Measurements from ENCODE around the gene MS4A7.

DNA sequence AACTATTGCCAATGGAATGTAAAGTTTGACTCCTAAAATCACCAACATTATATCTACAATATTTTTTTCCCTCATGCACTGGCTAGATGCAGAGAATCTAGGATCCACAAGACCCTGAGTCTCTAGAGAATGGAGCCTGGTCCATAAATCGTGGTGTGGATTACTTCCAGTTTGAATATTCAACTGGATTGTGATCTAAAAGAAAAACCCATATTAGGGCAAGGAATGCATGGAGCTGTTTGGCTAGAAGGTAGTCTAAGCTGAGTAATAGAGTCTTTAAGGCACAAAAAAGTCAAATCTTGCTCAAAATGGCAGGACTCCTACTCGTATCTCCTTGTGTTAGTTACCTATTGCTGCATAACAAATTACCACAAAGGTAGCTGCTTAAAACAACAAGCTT, 41.7 kb downstream of the MS4A7 start:
- TF ChIP-seq, protein P1, sequence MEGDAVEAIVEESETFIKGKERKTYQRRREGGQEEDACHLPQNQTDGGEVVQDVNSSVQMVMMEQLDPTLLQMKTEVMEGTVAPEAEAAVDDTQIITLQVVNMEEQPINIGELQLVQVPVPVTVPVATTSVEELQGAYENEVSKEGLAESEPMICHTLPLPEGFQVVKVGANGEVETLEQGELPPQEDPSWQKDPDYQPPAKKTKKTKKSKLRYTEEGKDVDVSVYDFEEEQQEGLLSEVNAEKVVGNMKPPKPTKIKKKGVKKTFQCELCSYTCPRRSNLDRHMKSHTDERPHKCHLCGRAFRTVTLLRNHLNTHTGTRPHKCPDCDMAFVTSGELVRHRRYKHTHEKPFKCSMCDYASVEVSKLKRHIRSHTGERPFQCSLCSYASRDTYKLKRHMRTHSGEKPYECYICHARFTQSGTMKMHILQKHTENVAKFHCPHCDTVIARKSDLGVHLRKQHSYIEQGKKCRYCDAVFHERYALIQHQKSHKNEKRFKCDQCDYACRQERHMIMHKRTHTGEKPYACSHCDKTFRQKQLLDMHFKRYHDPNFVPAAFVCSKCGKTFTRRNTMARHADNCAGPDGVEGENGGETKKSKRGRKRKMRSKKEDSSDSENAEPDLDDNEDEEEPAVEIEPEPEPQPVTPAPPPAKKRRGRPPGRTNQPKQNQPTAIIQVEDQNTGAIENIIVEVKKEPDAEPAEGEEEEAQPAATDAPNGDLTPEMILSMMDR (IDR thresholded peaks at IDR 0.05) = no peak
- no peak for TF ChIP-seq POLR2A (IDR thresholded peaks at IDR 0.05)
- no peak for TF ChIP-seq POLR2AphosphoS5 (IDR thresholded peaks at IDR 0.05)

Measured in gastroesophageal sphincter (tissue), 3 donors.